ENCODE data around the gene FAM3A.

The FAM3A gene

DNA sequence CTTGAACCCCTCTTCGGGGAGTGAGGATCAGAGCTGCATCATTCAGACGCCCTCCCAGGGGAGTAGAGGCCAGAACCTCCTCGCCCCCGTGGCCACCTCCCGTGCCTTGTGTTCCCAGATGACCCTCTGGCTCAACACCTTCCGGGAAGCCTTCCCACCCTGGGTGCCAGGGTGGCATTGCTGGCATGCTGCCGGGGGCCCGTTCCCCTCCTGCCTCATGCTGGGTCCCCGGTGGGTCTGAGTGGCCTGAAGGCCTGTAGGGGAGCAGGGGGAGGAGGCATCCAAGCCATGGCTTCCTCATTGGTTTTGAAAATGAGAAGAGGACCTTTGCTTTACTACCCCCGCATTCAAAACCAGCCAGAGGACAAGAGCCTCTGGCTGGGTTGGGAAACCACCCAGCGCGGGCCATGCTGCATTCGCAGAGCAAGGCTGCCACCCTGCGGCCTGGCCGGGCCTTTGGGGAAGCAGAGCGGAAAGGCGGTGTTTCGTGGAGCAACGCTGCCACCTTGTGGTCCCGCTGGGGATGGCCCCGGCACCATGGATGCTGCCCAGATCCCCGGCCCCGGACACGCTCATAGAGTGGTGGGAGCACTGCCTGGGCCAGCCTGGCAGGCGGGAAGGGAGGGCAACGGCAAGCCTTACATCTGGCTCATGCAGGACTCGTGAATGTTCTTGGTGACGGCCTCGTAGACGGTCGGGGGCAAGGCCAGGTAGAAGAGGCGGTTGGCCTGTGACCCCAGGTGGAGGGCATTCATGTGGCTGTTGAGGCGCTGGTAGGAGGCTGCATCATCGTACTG is 18.7 kb upstream of the FAM3A start:
- peak; percentile 80 to 82 for DNase-seq

DNA sequence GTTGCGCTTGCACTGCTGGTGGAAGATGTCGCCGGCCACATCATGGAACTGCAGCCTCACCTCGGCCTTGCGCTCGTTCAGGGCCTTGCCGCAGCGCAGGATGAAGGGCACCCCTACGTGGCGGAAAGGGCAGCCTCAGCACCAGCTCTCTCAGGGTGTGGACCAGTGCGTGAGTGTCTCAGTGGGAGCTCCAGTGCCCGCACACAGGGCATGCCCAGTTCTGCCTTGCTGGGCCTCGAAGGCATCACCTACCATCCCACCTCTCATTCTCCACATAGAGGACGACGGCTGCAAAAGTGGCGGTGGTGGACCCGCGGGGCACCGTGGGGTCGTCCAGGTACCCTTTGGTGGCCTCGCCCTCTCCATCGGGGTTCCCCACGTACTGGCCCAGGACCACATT is 16.7 kb upstream of the FAM3A start:
- DNase-seq, result no peak

DNA sequence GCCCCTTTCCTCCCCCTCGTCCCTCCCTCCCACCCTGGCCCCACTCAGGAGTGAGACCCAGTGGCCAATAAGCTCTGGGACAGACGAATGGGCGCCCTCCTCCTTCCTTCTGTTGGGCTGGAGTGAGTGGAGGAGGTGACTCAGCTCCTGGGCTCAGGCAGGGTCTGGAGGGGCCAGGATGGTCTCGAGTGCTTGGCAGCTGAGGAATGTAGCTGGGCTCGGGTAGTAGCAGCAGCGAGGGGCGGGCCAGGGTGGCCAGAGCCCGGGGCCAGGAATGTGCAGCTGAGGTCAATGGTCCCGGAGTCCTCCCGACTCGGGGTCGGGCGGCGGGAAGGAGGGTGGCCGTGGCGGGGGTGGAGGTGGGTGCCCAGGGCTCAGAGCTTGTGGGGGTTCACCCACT is 15.6 kb upstream of the FAM3A start:
- DNase-seq, result no peak

DNA sequence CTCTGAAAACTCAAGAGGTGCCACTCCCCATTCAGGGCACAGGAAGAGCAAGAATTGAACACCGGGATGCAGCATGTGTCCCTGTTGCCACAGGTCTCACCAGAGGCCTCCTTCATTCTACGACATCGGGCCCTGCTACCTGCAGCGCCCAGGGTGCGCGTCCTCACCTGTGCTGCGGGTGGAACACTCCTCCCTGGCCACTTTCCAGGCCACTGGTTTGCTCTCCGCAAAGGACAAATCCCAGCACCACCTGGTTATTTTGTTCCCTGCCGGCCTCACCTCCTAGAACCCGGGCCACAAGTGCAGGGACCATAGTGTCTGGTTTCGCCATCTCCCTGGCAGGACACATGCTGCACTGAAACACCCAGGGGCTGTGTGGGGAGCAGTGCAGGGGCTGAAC is 14.3 kb upstream of the FAM3A start:
- no peak for DNase-seq

DNA sequence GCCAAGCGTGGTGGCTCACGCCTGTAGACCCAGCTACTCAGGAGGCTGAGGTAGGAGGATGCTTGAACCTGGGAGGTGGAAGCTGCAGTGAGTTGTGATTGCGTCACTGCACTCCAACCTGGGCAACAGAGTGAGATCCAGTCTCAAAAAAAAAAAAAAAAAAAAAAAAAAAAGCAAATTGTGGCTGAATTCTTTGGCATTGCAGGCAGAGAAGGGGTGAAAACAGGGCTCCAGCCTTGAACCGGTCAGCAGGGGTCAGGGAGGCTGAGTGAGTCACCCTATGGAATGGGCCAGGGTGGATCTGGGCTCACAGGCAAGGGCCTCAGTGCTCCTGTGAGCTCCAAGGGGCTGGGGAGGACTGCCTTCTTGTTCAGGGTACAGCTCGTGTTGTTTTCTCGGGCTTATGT is 13.2 kb upstream of the FAM3A start:
- DNase-seq, result no peak

DNA sequence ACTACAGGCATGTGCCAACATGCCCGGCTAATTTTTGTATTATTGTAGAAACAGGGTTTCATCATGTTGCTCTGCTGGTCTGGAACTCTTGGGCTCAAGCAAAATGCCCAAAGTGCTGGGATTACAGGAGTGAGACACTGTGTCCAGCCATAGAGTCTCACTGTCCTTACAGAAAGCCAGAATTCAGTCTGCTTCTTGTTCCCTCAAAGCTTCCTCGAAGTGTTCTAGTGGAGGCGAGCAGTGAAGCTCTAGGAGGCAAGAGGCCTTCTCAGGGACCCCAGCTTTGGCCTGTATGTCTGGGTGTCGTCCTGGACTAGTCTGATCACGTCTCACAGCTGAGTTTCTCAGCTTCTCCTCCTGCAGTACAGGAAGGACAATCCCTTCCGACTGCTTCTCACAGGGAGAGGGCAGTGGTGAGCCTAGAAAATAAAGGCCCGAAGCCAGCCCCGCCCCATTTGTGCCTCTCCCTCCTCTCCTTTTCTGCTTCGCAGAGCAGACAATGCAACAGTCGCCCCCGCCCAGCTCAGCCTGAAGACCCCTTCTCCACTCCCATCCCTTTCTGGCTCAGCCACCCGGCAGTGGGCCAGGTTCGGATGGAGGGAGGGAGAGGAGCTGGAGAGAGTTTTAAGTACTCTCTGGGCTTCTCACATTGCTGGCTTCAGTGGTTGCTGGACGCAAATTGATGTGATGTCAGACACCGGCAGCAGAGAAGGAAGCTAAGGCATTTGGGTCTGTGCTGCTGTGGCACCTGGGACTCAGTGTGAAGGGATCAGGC is 11.1 kb upstream of the FAM3A start:
- peak; percentile 51 to 52 for DNase-seq

DNA sequence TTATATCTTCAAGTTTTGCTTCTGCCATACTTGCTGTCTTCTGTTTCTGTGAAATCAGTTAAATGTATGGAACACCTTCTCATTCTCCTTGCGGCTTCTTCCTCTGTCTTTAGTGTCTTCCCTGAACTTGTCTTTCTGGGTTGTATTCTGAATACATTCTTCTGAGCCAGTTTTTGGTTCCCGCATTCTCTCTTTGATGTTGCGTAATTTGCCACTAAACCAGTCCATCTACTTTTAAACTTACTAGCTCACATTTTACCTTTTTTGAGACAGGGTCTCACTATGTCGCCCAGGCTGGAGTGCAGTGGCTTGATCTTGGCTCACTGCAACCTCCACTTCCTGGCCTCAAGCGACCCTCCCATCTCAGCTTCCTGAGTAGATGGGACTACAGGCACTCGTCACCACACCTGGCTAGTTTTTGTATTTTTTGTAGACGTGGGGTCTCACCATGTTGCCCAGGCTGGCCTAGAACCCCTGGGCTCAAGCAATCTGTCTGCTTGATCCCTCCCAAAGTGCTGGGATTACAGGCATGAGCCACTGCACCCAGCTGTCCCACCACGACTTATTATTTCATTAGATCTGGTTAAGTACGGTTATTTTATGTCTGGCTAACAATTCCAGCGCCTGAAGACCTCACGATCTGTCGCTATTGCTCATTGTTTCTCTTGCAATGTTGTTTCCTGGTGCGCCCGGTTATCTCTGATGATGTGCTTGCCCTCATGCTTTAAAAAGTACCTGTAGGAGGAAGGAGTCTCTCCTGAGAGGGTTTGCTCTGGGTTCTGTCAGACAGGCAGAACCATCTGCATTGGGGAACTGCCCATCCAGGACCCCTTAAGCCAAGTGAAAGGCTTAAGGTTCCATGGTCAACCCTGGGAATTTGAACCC is 9.8 kb upstream of the FAM3A start:
- DNase-seq, result no peak

DNA sequence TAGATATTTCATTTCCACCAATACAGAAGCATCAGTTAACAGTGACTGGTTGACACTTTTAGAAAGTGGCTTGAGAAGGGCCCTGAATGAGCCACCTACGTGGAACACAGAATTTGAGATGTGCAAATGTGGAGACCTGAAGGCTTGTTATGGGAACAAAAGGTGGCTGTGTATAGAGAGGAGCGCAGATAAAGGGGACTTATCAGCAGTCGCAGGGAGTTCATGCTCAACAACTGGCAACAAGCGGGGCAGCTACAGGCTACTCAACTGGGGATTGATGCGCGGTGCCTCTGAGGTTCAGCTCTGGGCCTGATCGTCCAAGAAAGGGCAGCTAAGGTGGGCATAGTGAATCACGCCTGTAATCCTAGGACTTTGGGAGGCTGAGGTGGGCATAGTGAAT is 3.4 kb upstream of the FAM3A start:
- DNase-seq, result no peak

DNA sequence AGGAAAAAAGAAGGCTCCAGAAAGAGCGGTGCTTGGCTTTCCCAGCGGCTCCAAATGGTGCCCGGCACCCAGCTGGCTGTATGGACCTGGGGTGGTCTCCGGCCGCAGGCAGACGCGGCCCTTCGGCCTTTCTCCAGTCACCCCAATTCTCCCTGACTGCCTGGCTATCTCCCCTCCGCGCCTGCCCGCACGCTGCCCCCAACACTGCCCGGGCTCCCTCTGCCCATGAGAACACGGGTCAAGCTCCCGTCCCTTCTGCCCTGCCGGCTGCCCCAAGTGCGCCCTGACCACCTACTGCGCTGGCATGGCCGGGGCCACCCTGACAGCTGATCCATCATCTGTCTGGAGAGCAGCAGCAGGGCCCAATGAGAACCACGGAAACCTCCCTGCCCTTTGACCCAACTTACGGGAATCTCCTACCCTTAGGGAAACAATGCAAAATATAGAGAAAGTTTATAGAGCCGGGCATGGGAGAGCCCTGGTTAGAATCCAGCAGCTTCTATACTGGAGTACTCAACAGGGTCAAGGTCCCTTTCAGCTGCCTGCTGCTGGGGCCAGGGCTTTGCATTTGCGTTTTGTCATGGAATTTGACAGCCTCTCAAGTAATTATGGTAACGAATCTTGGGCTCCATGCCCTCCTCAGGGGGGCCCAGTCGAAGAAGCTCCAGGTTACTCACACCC is 1.2 kb upstream of the FAM3A start:
- no peak for DNase-seq

DNA sequence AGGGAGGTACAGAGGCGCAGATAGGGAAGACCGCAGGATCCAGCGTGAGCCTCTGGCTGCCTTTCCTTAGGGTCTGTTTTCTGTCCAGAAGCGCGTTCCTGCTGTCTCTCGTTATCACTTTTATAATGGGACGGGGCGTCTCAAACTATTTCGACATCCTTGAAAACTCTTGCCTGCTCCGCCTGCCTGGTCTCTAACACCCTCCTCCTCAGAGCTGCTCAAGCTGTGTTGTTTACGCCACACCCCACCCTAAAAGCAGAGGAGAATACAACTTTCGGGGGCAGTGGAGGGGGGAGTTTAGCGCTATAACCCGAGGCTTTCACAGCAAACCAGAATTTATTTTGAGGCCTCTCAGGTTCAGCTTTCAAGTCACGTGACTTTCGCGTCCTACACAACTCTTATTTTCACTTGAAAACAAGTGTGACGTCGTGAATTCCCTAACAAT is 646 bp upstream of the FAM3A start:
- DNase-seq, result no peak

DNA sequence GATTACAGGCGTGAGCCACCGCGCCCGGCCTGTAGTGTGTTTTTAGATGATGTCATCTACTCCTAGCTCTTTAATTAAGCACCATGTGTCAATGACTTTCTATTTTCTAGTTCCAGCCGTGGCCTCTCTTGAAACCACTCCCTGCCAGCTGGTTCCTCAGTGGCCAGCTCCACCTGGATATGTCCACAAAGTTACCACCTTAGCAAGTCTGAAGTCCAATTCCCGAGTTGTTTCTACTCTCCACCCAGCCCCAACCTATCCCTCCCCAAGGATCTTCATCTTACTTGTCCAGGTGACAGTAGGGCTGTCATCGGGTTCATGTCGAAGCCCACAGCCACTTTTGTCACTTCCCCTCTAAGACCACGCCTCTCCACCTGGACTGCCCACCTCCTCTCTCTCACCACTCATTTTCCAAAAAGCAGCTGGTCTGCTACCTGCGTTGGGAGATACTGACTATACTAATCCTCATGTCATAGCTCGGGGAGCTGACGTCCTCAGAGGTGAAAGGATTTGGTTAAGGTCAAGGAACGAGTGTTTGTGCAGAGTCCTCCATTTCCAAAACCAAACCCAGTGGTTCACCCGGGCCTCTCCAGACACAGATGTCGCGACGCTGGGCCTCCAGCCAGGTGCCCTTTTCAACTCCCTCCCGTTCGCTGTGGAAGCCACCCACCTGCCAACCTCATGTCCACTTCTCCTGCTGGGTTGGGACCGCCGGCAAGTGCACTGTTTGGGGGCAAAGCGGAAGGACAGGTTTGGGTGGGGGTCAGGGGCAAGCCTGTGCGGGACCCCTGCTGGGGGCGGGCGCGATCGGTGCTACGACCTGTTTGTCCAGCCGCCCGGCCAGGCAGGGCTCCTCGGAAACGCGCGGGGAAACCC is 704 bp downstream of the FAM3A start:
- no peak for DNase-seq

DNA sequence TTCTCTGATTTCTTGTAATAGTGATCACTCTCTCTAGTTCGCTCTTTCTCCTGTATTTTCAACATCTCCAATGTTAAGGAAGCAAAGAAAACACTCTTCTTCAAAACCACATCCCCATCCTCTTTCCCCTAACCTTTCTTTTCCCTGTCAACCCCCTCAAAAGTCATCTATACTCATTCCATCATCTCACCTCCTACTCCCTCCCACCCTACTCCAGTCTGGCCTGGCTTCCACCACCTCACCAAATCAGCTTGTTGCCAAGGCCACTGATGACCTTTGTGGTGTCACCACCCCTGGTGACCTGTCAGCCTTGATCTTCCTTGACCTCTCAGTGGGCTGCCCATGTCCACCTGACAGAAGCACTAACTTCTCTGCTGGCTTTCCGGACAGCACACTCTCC is 2.3 kb downstream of the FAM3A start:
- no peak for DNase-seq

DNA sequence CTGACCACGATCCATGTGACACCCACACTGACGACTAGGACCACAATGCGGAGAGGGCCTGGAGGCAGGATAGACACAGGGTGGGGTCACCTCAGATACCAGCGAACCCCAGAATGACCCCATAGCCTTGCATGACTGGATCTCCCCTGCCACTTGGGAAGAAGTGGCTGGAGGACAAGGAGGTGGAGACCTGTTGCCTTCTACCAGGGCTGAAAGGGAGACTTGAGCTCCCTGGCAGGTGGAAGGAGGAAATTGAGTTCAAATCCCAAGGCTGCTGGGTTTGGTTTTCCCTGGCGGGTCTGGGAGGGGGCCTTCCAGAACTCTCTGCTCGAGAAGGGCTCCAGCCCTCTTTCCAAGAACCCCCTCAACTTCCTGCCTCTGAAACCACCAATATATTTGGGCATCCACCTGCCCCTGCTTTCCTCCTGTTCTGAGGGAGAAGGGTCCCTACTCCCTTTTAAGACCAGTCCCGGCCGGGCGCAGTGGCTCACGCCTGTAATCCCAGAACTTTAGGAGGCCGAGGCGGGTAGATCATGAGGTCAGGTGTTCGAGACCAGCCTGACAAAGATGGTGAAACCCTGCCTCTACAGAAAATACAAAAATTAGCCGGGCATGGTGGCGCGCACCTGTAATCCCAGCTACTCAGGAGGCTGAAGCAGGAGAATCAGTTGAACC is 3.0 kb downstream of the FAM3A start:
- no peak for DNase-seq

DNA sequence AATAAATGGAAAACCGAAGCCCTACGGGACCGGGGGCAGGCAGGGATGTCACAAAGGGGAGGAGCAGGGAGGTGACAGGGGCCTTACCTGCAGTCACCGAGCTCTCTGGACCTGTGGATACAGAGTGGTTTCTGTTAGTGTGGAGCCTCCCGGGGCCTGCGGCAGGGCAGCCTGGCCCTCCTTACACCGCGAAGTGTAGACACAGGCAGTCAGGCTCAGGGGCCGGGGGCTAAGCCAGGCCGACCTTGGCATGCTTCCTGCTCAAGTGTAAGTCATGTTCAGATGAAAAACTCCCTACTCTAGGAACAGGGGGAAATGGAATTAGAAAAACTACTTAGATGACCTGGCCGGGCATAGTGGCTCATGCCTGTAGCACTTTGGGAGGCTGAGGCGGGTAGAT is 4.3 kb downstream of the FAM3A start:
- no peak for DNase-seq

DNA sequence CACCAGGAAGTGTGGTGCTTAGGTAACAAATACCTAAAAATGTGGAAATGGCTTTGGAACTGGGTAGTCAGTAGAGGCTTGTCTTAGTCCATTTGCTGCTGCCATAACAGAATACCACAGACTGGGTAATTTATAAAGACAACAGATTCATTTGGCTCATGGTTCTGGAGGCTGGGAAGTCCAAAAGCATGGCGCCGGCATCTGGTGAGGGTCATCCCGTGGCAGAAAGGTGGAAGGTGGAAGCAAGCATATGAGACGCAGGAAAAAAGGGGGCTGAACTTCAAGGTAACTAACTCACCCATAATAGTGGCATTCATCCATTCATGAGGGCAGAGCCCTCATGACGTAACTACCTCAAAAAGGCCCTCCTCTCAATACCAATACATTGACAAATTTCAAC is 6.6 kb downstream of the FAM3A start:
- no peak for DNase-seq

DNA sequence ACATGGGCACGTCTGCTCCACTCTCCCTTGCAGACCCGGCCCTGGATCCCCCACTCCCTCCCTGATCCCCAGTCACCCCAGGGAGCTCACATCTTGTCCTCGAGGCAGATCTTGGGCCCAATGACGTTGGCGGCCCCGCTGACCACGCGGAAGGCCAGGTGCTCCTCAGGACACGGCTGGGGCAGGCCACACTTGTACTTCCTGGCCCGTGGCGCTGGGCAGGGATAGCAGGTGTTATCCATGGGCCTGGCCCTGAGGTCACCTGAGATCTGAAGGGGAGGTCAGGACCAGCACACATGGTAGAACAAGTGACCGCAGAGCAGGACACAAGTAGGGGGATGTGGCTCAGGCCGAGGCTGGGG is 7.7 kb downstream of the FAM3A start:
- no peak for DNase-seq

DNA sequence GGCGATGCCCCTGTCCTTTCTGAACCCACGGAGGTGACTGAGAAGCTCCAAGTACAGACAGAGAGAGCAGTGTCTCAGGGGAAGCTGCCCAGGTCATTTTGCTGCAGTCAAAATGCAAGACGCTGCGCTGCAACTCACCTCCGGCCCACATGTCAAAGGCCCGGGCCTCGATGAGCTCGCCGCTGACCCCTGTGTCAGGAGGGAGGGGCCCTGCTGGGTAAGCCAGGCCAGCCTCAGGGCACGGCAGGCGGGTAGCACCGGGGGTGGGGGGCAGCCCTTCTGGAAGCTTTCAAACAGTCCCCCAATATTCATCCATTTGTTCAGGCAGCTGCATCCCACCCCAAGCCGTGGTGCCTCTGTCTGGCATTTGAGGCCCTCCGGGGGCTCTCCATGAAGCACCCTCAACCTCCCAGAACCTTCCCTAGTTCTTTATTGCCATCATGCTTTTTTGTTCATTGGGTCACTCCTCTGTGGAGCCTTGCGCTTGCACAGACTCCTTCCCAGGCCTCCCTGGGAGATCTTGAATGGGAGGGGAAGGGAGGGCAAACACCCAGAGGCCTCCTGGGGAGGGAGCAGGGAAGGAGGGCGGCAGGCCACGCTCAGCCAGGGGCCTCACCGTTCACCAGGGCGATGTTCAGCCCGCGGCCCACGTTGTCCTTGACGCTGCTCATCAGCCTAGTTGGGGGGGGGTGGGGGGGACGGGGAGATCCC is 8.2 kb downstream of the FAM3A start:
- no peak for DNase-seq

DNA sequence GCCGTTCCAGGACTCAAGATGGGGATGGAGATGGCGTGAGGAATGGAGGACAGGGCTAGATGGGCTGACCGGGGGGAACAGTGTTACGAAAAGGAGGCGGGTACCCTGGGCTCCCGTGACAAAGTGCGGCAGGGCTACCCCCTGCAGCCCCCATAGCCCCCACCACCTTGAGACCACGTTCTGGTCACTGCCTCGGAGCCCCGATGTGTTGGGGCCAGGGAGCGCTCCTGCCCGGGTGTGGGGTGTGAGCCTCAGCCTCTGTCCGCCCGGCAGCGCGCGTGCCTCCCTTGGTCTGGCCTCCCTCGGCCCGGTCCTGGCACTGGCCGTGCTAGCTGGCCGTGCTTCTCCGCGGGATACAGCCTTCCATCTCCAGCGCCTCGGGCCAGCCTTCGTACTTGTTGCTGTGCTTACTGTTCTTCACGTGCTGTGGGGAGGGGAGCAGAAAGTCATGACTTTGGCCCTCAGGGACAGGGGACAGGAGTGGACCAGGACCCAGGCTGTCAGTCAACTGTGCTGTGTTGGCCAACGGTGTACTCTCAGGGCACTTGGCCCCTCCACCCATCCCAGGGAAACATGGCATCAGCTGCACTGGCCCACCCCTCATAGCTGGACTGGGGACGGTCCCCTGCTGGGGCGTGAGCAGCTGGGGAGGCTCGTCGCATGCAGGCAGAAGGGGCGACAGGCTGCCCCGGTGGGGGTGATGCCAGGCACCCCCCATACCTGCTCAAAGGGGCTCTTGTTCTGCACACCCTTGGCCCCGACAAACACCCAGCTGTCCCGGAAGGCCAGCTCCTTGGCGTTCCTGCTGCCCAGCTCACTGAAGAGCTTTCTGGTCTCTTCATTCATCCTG is 9.3 kb downstream of the FAM3A start:
- DNase-seq, result no peak

DNA sequence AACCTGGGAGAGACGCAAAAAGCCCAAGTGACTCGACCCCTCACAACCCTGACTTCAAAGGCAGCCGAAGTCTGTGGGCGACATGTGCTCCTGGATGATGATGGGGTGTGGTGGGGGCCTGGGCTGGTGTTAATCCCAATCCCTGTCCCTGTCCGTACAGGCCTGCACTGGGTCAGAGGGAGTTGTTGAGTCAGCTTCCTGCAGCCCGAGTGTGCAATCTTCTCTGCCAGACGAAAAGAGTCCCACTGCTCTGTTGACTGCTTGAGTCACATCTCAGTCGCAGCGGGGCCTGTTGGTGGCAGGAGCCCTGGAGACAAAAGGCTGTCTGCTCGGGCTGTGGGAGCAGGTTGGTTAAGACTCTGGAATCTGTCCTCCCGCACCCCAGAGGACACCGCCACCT is 10.3 kb downstream of the FAM3A start:
- DNase-seq, result no peak

DNA sequence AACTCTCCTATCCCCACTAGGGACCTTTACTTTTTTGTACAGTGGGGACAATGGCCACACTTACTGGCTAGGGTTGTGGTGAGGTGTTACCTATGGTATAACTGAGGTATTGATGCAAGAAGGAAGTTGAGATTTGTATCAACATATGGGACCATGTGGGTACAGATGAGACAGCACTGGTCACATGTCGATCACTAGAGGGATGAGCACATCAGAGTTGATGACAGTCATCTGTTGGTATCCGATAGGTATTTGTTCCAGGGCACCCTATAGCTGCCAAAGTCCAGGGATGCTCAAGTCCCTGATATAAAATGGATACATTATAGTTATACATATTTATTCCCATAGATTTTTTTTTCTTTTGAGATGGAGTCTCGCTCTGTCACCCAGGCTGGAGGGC is 13.0 kb downstream of the FAM3A start:
- no peak for DNase-seq
